ENCODE measurements around the gene ADAM22.
"Not testable (repeated sequence)": the region's sequence is repeated elsewhere in the genome, so short reads cannot be mapped to it uniquely, and the experiment has no call there.

Gene ADAM22

GRCh38 chr7:87933953-87934698, at the start of gene ADAM22:
ADAM22 (plus strand) TSS chr7:87934251; CDS start chr7:87934466, 215 bp downstream.
- peak; percentile 95 for DNase-seq

- no peak for DNase-seq
These were observed 49.0 kb upstream of the ADAM22 start for GRCh38 chr7:87885018-87885417.

- peak in 1 of 2 experiments; percentile 39 for DNase-seq
These were observed 47.2 kb upstream of the ADAM22 start for GRCh38 chr7:87886875-87887274.

GRCh38 chr7:87895363-87895762, 38.7 kb upstream of the ADAM22 start:
- no peak for DNase-seq

GRCh38 chr7:87899255-87899654, 34.8 kb upstream of the ADAM22 start:
- no peak for DNase-seq

GRCh38 chr7:87907136-87907906, 26.7 kb upstream of the ADAM22 start:
- DNase-seq = not testable (repeated sequence)

- DNase-seq = not testable (repeated sequence)
These were observed 25.2 kb upstream of the ADAM22 start for GRCh38 chr7:87908814-87909213.

GRCh38 chr7:87912121-87912520, 21.9 kb upstream of the ADAM22 start:
- DNase-seq = no peak

- DNase-seq = no peak
These were observed 15.3 kb upstream of the ADAM22 start for GRCh38 chr7:87918740-87919139.

- no peak for DNase-seq
These were observed 14.2 kb upstream of the ADAM22 start for GRCh38 chr7:87919875-87920274.

GRCh38 chr7:87920578-87920977, 13.5 kb upstream of the ADAM22 start:
- no peak for DNase-seq

- not testable (repeated sequence) for DNase-seq
These were observed 11.2 kb upstream of the ADAM22 start for GRCh38 chr7:87922759-87923395.

GRCh38 chr7:87926581-87927461, 7.2 kb upstream of the ADAM22 start:
- peak; percentile 22 to 27 for DNase-seq

GRCh38 chr7:87933605-87933952, 472 bp upstream of the ADAM22 start:
- no peak for DNase-seq

- DNase-seq = peak; percentile 17 to 63
These were observed 790 bp downstream of the ADAM22 start for GRCh38 chr7:87934699-87935383.

- DNase-seq = no peak
These were observed 1.3 kb downstream of the ADAM22 start for GRCh38 chr7:87935384-87935706.

- DNase-seq = no peak
These were observed 7.1 kb downstream of the ADAM22 start for GRCh38 chr7:87941138-87941537.

GRCh38 chr7:87944547-87944946, 10.5 kb downstream of the ADAM22 start:
- DNase-seq = no peak

- DNase-seq = not testable (repeated sequence)
These were observed 11.9 kb downstream of the ADAM22 start for GRCh38 chr7:87945926-87946325.

- no peak for DNase-seq
These were observed 14.3 kb downstream of the ADAM22 start for GRCh38 chr7:87948371-87948770.

GRCh38 chr7:87959336-87959735, 25.3 kb downstream of the ADAM22 start:
- DNase-seq = no peak

- no peak for DNase-seq
These were observed 26.2 kb downstream of the ADAM22 start for GRCh38 chr7:87960239-87960638.
